Liver (tissue), 9 donors: ENCODE results near the gene SPATA4. TPM values are rescaled to one million over a fixed set of nuclear protein-coding genes. Genes with fewer than 3 reads are reported as not detected.

ENCODE experiments used
- DNase-seq: peaks from one replicate; pipeline ENCODE4 v3.0.0-alpha.2; 2017; ENCODE audit warnings: low spot score
- H3K27ac ChIP-seq, 2 donors: one replicate each; pipeline ENCODE4 v1.7.0; 2013; ENCODE audit warnings: inconsistent platforms in 2 of 2, low read length in 2 of 2, control low read depth in 1 of 2, low read depth in 1 of 2, mild to moderate bottlenecking in 1 of 2
- H3K27me3 ChIP-seq, 4 donors: one replicate each; pipeline versions ENCODE4 v1.6.1 to v1.7.0; 2013; ENCODE audit warnings: low read length in 3 of 4, inconsistent platforms in 1 of 4, mild to moderate bottlenecking in 1 of 4, moderate library complexity in 1 of 4; ENCODE audit not compliant: control insufficient read depth in 4 of 4, insufficient read depth in 4 of 4
- H3K36me3 ChIP-seq, 4 donors: one replicate each; pipeline versions ENCODE4 v1.6.1 to v1.7.0; 2013; ENCODE audit warnings: low read length in 3 of 4, mild to moderate bottlenecking in 3 of 4, low read depth in 1 of 4, moderate library complexity in 1 of 4; ENCODE audit not compliant: control insufficient read depth in 4 of 4, insufficient read depth in 3 of 4
- H3K4me1 ChIP-seq, 4 donors: one replicate each; pipeline versions ENCODE4 v1.6.1 to v1.7.0; 2013; ENCODE audit warnings: low read length in 3 of 4, mild to moderate bottlenecking in 3 of 4, moderate library complexity in 1 of 4; ENCODE audit not compliant: control insufficient read depth in 4 of 4, insufficient read depth in 4 of 4
- H3K4me3 ChIP-seq, 3 donors: one replicate each; pipeline versions ENCODE4 v1.6.1 to v1.7.0; 2013; ENCODE audit warnings: low read length in 3 of 3, control low read depth in 1 of 3, low read depth in 1 of 3, mild to moderate bottlenecking in 1 of 3
- H3K9ac ChIP-seq, 2 donors: one replicate each; pipeline ENCODE4 v1.7.0; 2013; ENCODE audit warnings: low read length in 2 of 2, mild to moderate bottlenecking in 2 of 2, moderate library complexity in 2 of 2, control low read depth in 1 of 2, low read depth in 1 of 2
- H3K9me3 ChIP-seq, 4 donors: one replicate each; pipeline versions ENCODE4 v1.6.1 to v1.7.0; 2013; ENCODE audit warnings: low read length in 3 of 4; ENCODE audit not compliant: control insufficient read depth in 4 of 4
- ATF3 ChIP-seq: IDR thresholded peaks from 2 replicates; pipeline ENCODE4 v1.6.1; 2016; ENCODE audit warnings: antibody characterized with exemption
- EGR1 ChIP-seq, 2 donors: IDR thresholded peaks; 2 replicates each; pipeline ENCODE4 v1.6.1; 2016 to 2018; ENCODE audit warnings: antibody characterized with exemption in 2 of 2, low read depth in 2 of 2
- FOXA1 ChIP-seq: IDR thresholded peaks from 2 replicates; pipeline ENCODE4 v1.6.1; 2016; ENCODE audit warnings: antibody characterized with exemption
- FOXA2 ChIP-seq: IDR thresholded peaks from 2 replicates; pipeline ENCODE4 v1.6.1; 2016; ENCODE audit warnings: antibody characterized with exemption
- GABPA ChIP-seq, 2 donors: IDR thresholded peaks in 1 of 2; conservative IDR thresholded peaks in 1 of 2; 2 replicates each; pipeline ENCODE4 v1.6.1; 2016; ENCODE audit warnings: antibody characterized with exemption in 2 of 2, mild to moderate bottlenecking in 1 of 2, moderate library complexity in 1 of 2
- HNF4A ChIP-seq, 2 donors: conservative IDR thresholded peaks; 2 replicates each; pipeline ENCODE4 v1.6.1; 2016; ENCODE audit warnings: antibody characterized with exemption in 2 of 2, mild to moderate bottlenecking in 2 of 2
- HNF4G ChIP-seq: IDR thresholded peaks from 2 replicates; pipeline ENCODE4 v1.6.1; 2016; ENCODE audit warnings: antibody characterized with exemption
- JUND ChIP-seq, 2 donors: IDR thresholded peaks; 2 replicates each; pipeline ENCODE4 v1.6.1; 2016; ENCODE audit warnings: antibody characterized with exemption in 2 of 2
- NR2F2 ChIP-seq: IDR thresholded peaks from 2 replicates; pipeline ENCODE4 v1.6.1; 2016; ENCODE audit warnings: antibody characterized with exemption
- RAD21 ChIP-seq, 2 donors: IDR thresholded peaks; 2 replicates each; pipeline ENCODE4 v1.6.1; 2016; ENCODE audit warnings: antibody characterized with exemption in 2 of 2, mild to moderate bottlenecking in 2 of 2
- REST ChIP-seq: IDR thresholded peaks from 2 replicates; pipeline ENCODE4 v1.6.1; 2016; ENCODE audit warnings: antibody characterized with exemption, mild to moderate bottlenecking
- RXRA ChIP-seq, 2 donors: IDR thresholded peaks; 2 replicates each; pipeline ENCODE4 v1.6.1; 2017 to 2018; ENCODE audit warnings: antibody characterized with exemption in 2 of 2, mild to moderate bottlenecking in 1 of 2
- SP1 ChIP-seq: IDR thresholded peaks from 2 replicates; pipeline ENCODE4 v1.6.1; 2018; ENCODE audit warnings: antibody characterized with exemption, mild to moderate bottlenecking
- TAF1 ChIP-seq: conservative IDR thresholded peaks from 2 replicates; pipeline ENCODE4 v1.6.1; 2016; ENCODE audit warnings: antibody characterized with exemption, mild to moderate bottlenecking
- YY1 ChIP-seq: IDR thresholded peaks from 2 replicates; pipeline ENCODE4 v1.6.1; 2016; ENCODE audit warnings: antibody characterized with exemption, mild to moderate bottlenecking
- ZBTB33 ChIP-seq: IDR thresholded peaks from 2 replicates; pipeline ENCODE4 v1.6.1; 2016; ENCODE audit warnings: antibody characterized with exemption
- WGBS: extraction: QIAGEN DNeasy Blood & Tissue Kit; methylation state at CpG from one replicate; pipeline ENCODE4 v1.1.7; 2013; 5-methylcytosine and 5-hydroxymethylcytosine counted together
- polyA plus RNA-seq, 2 donors: library from polyadenylated mRNA; stranded (reverse) in 1 of 2; unstranded in 1 of 2; fragments of 200-250 nt in 1 of 2; fragments of >200 nt in 1 of 2; fragmentation: Nextera tagmentation in 1 of 2; extraction: Ambion mirVana in 1 of 2; gene quantifications; one replicate each; pipeline versions ENCODE4 v1.2.1 to v1.2.3, GENCODE V29; 2013 to 2015
- total RNA-seq, 2 donors: library from RNA; depleted of rRNA; stranded (reverse); fragments of >200 nt; gene quantifications; one replicate each; pipeline ENCODE4 v1.2.3, GENCODE V29; 2014
- TF ChIP-seq, protein P1 (sequence below): fragments of 150-350 bp; IDR thresholded peaks from 2 replicates; pipeline ENCODE4 v1.5.1; 2017; ENCODE audit warnings: improper control_type of control experiment, low read depth, low read length; ENCODE audit not compliant: missing input control
- TF ChIP-seq, protein P2 (sequence below): IDR thresholded peaks from 2 replicates; pipeline ENCODE4 v1.6.1; 2016; ENCODE audit warnings: antibody characterized with exemption
- donor health status: healthy.
- donor health status: healthy.
- donor health status: healthy.
- donor health status: healthy.
- donor health status: healthy.

SPATA4 gene
- total and polyA plus RNA-seq, 4 donors, result 0.14 TPM; not detected in 3

- no peak for DNase-seq
- no peaks in the 10 kb centered on the region for H3K36me3 ChIP-seq
- no peak overlapping the region for H3K9ac ChIP-seq
- H3K4me1 ChIP-seq, result no peaks in the 10 kb centered on the region
- TF ChIP-seq, protein P1, sequence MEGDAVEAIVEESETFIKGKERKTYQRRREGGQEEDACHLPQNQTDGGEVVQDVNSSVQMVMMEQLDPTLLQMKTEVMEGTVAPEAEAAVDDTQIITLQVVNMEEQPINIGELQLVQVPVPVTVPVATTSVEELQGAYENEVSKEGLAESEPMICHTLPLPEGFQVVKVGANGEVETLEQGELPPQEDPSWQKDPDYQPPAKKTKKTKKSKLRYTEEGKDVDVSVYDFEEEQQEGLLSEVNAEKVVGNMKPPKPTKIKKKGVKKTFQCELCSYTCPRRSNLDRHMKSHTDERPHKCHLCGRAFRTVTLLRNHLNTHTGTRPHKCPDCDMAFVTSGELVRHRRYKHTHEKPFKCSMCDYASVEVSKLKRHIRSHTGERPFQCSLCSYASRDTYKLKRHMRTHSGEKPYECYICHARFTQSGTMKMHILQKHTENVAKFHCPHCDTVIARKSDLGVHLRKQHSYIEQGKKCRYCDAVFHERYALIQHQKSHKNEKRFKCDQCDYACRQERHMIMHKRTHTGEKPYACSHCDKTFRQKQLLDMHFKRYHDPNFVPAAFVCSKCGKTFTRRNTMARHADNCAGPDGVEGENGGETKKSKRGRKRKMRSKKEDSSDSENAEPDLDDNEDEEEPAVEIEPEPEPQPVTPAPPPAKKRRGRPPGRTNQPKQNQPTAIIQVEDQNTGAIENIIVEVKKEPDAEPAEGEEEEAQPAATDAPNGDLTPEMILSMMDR, result no peak
- TF ChIP-seq TAF1 (no peak), HNF4A (conservative IDR thresholded peaks at IDR 0.05) (no peak), RXRA (IDR thresholded peaks at IDR 0.05) (no peak), EGR1 (IDR thresholded peaks at IDR 0.05; ENCODE audit: low read depth in 2 of 2) (no peak), HNF4G (no peak)
- TF ChIP-seq, protein P2, sequence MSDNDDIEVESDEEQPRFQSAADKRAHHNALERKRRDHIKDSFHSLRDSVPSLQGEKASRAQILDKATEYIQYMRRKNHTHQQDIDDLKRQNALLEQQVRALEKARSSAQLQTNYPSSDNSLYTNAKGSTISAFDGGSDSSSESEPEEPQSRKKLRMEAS, result no peak
- no peak overlapping the region for H3K27ac ChIP-seq
- no peak overlapping the region for H3K4me3 ChIP-seq
- H3K27me3 ChIP-seq, result no peaks in the 10 kb centered on the region
- peaks cover 0 to 1% (median 0%) of the 10 kb centered on the region in 4 donors for H3K9me3 ChIP-seq
- 82% methylated on average over 5 of the region's 5 CpGs for WGBS
Measured at GRCh38 chr4:176207839-176208238, 12.5 kb upstream of the SPATA4 start.

- no peak for DNase-seq
- no peak for TF ChIP-seq JUND (IDR thresholded peaks at IDR 0.05)
- no peak for TF ChIP-seq ZBTB33
- TF ChIP-seq RAD21 (IDR thresholded peaks at IDR 0.05), result no peak
- TF ChIP-seq FOXA1, result no peak
- TF ChIP-seq NR2F2, result no peak
- no peak for TF ChIP-seq HNF4A (conservative IDR thresholded peaks at IDR 0.05)
- TF ChIP-seq, protein P1, result no peak
- no peak for TF ChIP-seq TAF1
- TF ChIP-seq RXRA (IDR thresholded peaks at IDR 0.05), result no peak
- no peak for TF ChIP-seq REST
- no peak for TF ChIP-seq ATF3
- no peak for TF ChIP-seq YY1
- no peak for TF ChIP-seq HNF4G
- TF ChIP-seq EGR1 (IDR thresholded peaks at IDR 0.05; ENCODE audit: low read depth in 2 of 2), result no peak
- TF ChIP-seq GABPA (IDR thresholded peaks at IDR 0.05 in 1 of 2, conservative IDR thresholded peaks at IDR 0.05 in 1 of 2), result no peak
- TF ChIP-seq, protein P2, result no peak
- no peak for TF ChIP-seq FOXA2
- TF ChIP-seq SP1, result no peak
- H3K9me3 ChIP-seq, result no peaks in the 10 kb centered on the region
- no peaks in the 10 kb centered on the region for H3K36me3 ChIP-seq
- H3K4me1 ChIP-seq, result no peaks in the 10 kb centered on the region
- no peak overlapping the region for H3K27ac ChIP-seq
- H3K27me3 ChIP-seq, result no peaks in the 10 kb centered on the region
- H3K4me3 ChIP-seq, result no peak overlapping the region
- H3K9ac ChIP-seq, result no peak overlapping the region
- WGBS, result 48% methylated on average over 4 of the region's 4 CpGs
Measured at GRCh38 chr4:176205299-176205698, 9.9 kb upstream of the SPATA4 start.
